Tibial artery (tissue), 4 donors: ENCODE results near the gene RNF5.

Source experiments
- DNase-seq, 2 donors: peaks; one replicate each; pipeline ENCODE4 v3.0.0-alpha.2; 2019
- H3K27ac ChIP-seq, 2 donors: fragments of 200-600 bp; sonication (generic) in 1 of 2; 1 replicate in 1 of 2; 2 replicates in 1 of 2; pipeline ENCODE4 v1.5.1; 2018 to 2019; ENCODE audit warnings: mild to moderate bottlenecking in 1 of 2
- H3K27me3 ChIP-seq, 2 donors: fragments of 200-600 bp; sonication (generic) in 1 of 2; one replicate each; pipeline versions ENCODE4 v1.5.1 to v1.6.0; 2016 to 2019
- H3K36me3 ChIP-seq, 3 donors: fragments of 200-600 bp; sonication (generic) in 2 of 3; one replicate each; pipeline ENCODE4 v1.5.1; 2016 to 2019; ENCODE audit warnings: mild to moderate bottlenecking in 2 of 3
- H3K4me1 ChIP-seq, 4 donors: fragments of 200-600 bp; sonication (generic) in 2 of 4; 1 replicate in 3 of 4; 2 replicates in 1 of 4; pipeline ENCODE4 v1.5.1; 2016 to 2019
- H3K4me3 ChIP-seq, 2 donors: fragments of 200-600 bp; sonication (generic) in 1 of 2; 1 replicate in 1 of 2; 2 replicates in 1 of 2; pipeline ENCODE4 v1.5.1; 2018 to 2019; ENCODE audit warnings: mild to moderate bottlenecking in 2 of 2
- H3K9me3 ChIP-seq, 3 donors: fragments of 200-600 bp; sonication (generic) in 1 of 3; one replicate each; pipeline ENCODE4 v1.5.1; 2016 to 2019
- CTCF ChIP-seq, 2 experiments: fragments of 200-600 bp in 1 of 2; fragments of 450-650 bp in 1 of 2; IDR thresholded peaks; one replicate each; pipeline ENCODE4 v1.5.1; 2017 to 2019; ENCODE audit warnings: antibody characterized with exemption in 2 of 2, mild to moderate bottlenecking in 1 of 2, moderate library complexity in 1 of 2
- intact Hi-C: fragments of 100-400 bp; cut with DNase I; formaldehyde crosslinking; loops from one replicate; pipeline ENCODE4 v1.15.0; 2023; ENCODE audit warnings: low total_unique reads

The RNF5 gene

DNA sequence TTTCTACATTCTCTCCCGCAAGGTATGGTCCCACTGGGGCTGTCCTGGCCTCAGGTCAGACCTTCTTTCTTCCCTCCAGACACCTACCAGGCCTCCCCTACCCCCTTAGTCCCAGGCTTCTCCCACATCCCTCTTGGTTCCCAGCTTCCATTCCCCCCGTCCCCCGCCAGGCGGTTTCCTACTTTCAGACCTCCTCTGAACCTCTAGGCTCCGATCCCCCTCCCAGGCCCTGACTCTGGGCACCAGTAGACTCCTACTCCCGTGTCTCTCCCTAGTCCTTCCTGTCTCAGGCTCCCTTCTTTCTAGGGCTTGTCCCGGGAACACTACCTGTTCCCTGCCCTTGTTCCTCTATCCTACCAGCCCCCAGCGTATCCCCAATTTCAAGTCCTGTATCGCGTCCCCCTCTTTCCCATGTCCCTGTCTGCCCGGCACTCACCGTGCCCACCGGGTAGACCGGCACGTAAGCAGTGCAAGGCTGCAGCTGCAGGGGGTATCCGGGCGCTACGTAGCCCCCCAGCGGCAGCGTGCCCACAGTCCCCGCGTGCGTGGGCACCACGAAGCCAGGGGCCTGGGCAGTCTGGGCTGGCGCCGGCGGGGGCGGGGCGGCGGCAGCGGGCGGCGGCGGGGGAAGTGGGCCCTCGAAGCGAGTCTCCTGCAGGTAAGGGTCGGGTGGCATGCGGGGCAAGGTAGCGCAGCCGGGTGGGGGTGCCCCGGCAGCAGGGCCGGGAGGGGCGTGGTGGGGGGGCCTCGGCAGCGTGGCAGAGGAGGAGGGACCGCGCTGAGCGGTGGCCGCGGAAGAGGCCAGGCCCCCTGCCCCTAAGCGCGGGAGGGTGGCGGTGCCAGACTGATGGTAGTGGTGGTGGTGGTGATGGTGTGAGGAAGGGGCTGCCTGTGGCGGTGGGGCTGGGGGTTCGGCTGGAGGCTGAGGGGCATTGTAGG, 28.0 kb upstream of the RNF5 start:
- no peak for DNase-seq
- intact Hi-C loops = loop anchor here (5.0 kb wide), 1 partner anchor 63 kb away; no protein-coding TSS in a partner anchor

DNA sequence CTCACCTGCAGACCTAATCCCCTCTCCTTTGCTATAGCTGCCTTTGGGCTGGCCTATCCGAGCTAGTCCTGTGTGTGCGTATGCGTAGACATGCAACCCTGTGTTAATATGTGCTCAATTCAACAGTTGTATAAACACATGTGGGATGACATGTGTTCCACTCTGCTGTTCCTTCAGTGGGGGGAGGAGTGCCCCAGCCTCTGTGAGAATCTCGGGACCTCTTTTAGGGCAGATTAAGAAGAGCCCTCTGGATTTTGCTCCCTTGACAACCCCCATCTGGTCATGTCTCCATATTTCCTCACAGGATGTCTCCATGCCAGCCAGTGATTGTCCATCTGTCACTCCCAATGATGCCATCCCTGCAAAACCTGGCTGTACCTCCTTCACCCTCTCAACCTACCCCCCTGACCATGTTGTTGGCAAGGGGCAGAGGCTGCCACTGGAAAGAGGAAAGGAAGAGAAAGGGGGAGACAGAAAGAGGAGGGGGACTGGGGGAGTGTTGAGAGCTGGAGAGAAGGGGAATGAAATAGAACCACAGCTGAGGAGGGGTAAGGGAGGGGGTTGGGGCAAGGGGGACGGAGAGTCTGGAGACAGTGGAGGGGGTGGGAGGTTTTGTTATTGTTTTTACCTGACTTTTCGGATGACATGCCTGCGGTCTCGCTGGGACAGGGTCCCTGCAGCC, 26.9 kb upstream of the RNF5 start:
- intact Hi-C loops = loop anchor here (5.0 kb wide), 1 partner anchor 64 kb away; no protein-coding TSS in a partner anchor
- Histone ChIP-seq H3K4me3 (peak overlapping the region; percentile 67 to 81), H3K9me3 (no peaks in the 10 kb centered on the region), H3K27ac (peak overlapping the region; percentile 92 to 98), H3K4me1 (peaks cover 0 to 49% (median 39%) of the 10 kb centered on the region in 4 donors), H3K36me3 (peaks cover 4 to 19% (median 11%) of the 10 kb centered on the region in 3 donors), H3K27me3 (no peaks in the 10 kb centered on the region)
- no peak for TF ChIP-seq CTCF (IDR thresholded peaks at IDR 0.05)
- DNase-seq = no peak

More for the DNA sequence above, 28.0 kb upstream of the RNF5 start:
- H3K27ac ChIP-seq = peak overlapping the region; percentile 5 to 98
- no peaks in the 10 kb centered on the region for H3K27me3 ChIP-seq
- no peak for TF ChIP-seq CTCF (IDR thresholded peaks at IDR 0.05)
- H3K4me3 ChIP-seq = peak overlapping the region; percentile 67 to 81
- peaks cover 0 to 39% (median 33%) of the 10 kb centered on the region in 4 donors for H3K4me1 ChIP-seq
- H3K9me3 ChIP-seq = no peaks in the 10 kb centered on the region
- H3K36me3 ChIP-seq = peaks cover 4 to 11% (median 11%) of the 10 kb centered on the region in 3 donors

GRCh38 chr6:32151863-32152768, 26.1 kb upstream of the RNF5 start, which contains the start of gene PRRT1:
PRRT1 (minus strand) TSS chr6:32151939; CDS start chr6:32151827, 112 bp downstream.
- Histone ChIP-seq H3K4me3 (peak within 1 kb of the TSS; percentile 67 to 81), H3K4me1 (peaks cover 0 to 49% (median 39%) of the 10 kb centered on the region in 4 donors), H3K27me3 (no peaks in the 10 kb centered on the region), H3K36me3 (peaks cover 4 to 27% (median 11%) of the 10 kb centered on the region in 3 donors), H3K9me3 (no peaks in the 10 kb centered on the region), H3K27ac (peak within 1 kb of the TSS; percentile 92 to 98)
- no peak for TF ChIP-seq CTCF (IDR thresholded peaks at IDR 0.05)
- intact Hi-C loops = loop anchor here (5.0 kb wide), 1 partner anchor 65 kb away; no protein-coding TSS in a partner anchor
- no peak for DNase-seq

- Histone ChIP-seq H3K4me3 (peak overlapping the region; percentile 67 to 81), H3K36me3 (peaks cover 10 to 36% (median 19%) of the 10 kb centered on the region in 3 donors), H3K27ac (peak overlapping the region; percentile 92 to 98), H3K4me1 (peaks cover 0 to 49% (median 39%) of the 10 kb centered on the region in 4 donors), H3K9me3 (no peaks in the 10 kb centered on the region), H3K27me3 (no peaks in the 10 kb centered on the region)
- DNase-seq = peak in 1 of 2 donors; percentile 46
- no peak for TF ChIP-seq CTCF (IDR thresholded peaks at IDR 0.05)
- intact Hi-C loops = loop anchor here (5.0 kb wide), 1 partner anchor 66 kb away; no protein-coding TSS in a partner anchor
These were observed 25.2 kb upstream of the RNF5 start for GRCh38 chr6:32152769-32153563.
